Measurements from ENCODE around the gene ANK3.

The ANK3 gene

DNA sequence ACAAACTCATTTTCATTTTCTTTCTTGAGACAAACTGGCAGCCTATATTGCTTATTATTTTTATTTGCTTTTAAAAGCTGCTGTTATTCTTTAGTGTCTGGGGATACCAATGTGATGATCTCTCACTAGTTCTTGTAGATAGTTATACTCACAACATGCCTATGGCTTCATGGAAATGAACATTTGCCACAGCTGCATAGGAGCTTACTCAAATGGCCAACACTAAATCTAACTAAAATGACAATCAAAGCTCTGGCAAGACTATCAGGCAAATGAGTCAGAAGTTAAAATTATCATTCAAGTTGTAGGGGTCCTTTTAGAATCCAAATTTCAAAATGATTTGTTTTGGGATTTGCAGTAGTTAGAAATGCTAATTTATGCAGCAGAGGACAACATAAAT, 225.9 kb downstream of the ANK3 start:
- no peak overlapping the region for H3K9ac ChIP-seq (ENCODE audit: low read length)
- H3K27me3 ChIP-seq (replicated peaks; ENCODE audit: insufficient read depth, low read length): no peaks in the 10 kb centered on the region
- H3F3A ChIP-seq (ENCODE audit: insufficient read depth, low read length): no peaks in the 10 kb centered on the region
- no peaks in the 10 kb centered on the region for H4K20me1 ChIP-seq (ENCODE audit: insufficient read depth, low read length)
- DNase-seq: no peak
- no peaks in the 10 kb centered on the region for H3K9me3 ChIP-seq (replicated peaks; ENCODE audit: insufficient read depth, low read length)
- no peaks in the 10 kb centered on the region for H3K36me3 ChIP-seq (replicated peaks; ENCODE audit: insufficient read depth, low read length)
- no peak overlapping the region for H3K4me2 ChIP-seq (ENCODE audit: low read depth, low read length)
- no peaks in the 10 kb centered on the region for H3K79me2 ChIP-seq (ENCODE audit: low read length)
- H3K27ac ChIP-seq (ENCODE audit: low read length): no peak overlapping the region
- H2AFZ ChIP-seq (ENCODE audit: low read length): no peak overlapping the region
- H3K4me3 ChIP-seq (ENCODE audit: low read length): no peak overlapping the region
- TF ChIP-seq EZH2phosphoT487 (IDR thresholded peaks at IDR 0.05; ENCODE audit: low read length) (no peak), EZH2 (optimal IDR thresholded peaks at IDR 0.05; ENCODE audit: low read depth, low read length) (no peak)
- TF ChIP-seq, protein P1, sequence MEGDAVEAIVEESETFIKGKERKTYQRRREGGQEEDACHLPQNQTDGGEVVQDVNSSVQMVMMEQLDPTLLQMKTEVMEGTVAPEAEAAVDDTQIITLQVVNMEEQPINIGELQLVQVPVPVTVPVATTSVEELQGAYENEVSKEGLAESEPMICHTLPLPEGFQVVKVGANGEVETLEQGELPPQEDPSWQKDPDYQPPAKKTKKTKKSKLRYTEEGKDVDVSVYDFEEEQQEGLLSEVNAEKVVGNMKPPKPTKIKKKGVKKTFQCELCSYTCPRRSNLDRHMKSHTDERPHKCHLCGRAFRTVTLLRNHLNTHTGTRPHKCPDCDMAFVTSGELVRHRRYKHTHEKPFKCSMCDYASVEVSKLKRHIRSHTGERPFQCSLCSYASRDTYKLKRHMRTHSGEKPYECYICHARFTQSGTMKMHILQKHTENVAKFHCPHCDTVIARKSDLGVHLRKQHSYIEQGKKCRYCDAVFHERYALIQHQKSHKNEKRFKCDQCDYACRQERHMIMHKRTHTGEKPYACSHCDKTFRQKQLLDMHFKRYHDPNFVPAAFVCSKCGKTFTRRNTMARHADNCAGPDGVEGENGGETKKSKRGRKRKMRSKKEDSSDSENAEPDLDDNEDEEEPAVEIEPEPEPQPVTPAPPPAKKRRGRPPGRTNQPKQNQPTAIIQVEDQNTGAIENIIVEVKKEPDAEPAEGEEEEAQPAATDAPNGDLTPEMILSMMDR (IDR thresholded peaks at IDR 0.05; ENCODE audit: low read length): no peak
- H3K9me2 ChIP-seq (replicated peaks; ENCODE audit: insufficient read depth, low read length): no peaks in the 10 kb centered on the region
- H3K4me1 ChIP-seq (ENCODE audit: low read length): no peaks in the 10 kb centered on the region

DNA sequence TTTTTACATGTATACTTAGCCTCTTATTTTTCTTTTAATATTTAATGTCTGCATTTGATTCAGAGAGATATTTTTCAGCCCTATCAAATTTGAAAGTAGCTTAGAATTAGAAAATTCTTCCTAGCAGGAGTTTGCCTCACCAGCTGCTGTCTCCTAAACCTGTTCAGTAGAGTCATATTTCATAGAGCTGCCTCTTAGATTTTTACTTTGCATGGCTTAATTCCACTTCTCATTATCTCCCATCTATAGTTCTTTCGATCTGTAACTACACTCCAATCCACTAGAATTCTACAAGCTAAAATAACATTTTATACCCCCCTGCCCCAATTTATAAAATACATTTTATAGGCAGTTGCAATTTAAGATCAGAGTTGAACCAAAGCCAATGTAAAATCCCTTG, 227.0 kb downstream of the ANK3 start:
- H3K4me1 ChIP-seq (ENCODE audit: low read length): no peaks in the 10 kb centered on the region
- H3K4me3 ChIP-seq (ENCODE audit: low read length): no peak overlapping the region
- TF ChIP-seq EZH2 (optimal IDR thresholded peaks at IDR 0.05; ENCODE audit: low read depth, low read length): no peak
- no peak for TF ChIP-seq EZH2phosphoT487 (IDR thresholded peaks at IDR 0.05; ENCODE audit: low read length)
- TF ChIP-seq, protein P1 (IDR thresholded peaks at IDR 0.05; ENCODE audit: low read length): no peak
- H3K9me3 ChIP-seq (replicated peaks; ENCODE audit: insufficient read depth, low read length): no peaks in the 10 kb centered on the region
- no peaks in the 10 kb centered on the region for H3K9me2 ChIP-seq (replicated peaks; ENCODE audit: insufficient read depth, low read length)
- no peaks in the 10 kb centered on the region for H3K79me2 ChIP-seq (ENCODE audit: low read length)
- DNase-seq: no peak
- no peak overlapping the region for H3K4me2 ChIP-seq (ENCODE audit: low read depth, low read length)
- no peak overlapping the region for H3K27ac ChIP-seq (ENCODE audit: low read length)
- no peaks in the 10 kb centered on the region for H3K36me3 ChIP-seq (replicated peaks; ENCODE audit: insufficient read depth, low read length)
- H3K27me3 ChIP-seq (replicated peaks; ENCODE audit: insufficient read depth, low read length): no peaks in the 10 kb centered on the region
- no peaks in the 10 kb centered on the region for H4K20me1 ChIP-seq (ENCODE audit: insufficient read depth, low read length)
- H3K9ac ChIP-seq (ENCODE audit: low read length): no peak overlapping the region
- no peak overlapping the region for H2AFZ ChIP-seq (ENCODE audit: low read length)
- H3F3A ChIP-seq (ENCODE audit: insufficient read depth, low read length): no peaks in the 10 kb centered on the region

DNA sequence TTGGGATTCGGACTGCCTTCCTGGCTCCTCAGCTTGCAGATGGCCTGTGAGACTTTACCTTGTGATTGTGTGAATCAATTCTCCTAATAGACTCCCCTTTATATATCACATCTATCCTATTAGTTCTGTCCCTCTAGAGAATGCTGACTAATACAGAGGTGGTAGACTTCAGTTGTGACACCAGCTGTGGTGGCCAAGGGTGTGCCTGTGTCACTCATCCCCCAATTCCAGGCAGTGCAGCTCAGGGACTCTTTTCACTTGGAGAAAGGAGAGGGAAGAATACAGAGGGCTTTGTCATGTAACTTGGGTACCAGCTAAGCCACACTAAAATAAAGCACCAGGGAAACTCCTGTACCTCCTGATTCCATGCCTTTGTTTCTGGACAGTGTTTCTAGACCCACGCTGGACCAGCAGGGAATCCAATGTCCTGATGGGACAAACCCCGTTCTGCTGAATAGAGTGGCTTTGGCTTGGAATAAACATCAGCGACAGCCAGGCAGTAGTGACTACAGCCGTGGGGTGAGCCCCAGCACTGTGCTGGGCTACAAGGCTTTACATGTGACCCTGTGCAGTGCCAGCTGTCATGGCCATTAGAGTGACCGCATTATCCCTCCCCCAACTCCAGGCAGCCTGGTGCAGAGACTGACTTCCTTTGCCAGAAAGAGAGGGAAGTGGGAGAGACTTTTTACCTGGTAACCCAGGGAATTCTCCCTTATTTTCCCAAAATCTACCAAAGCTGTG, 233.6 kb downstream of the ANK3 start:
- no peaks in the 10 kb centered on the region for H3K4me1 ChIP-seq (ENCODE audit: low read length)
- no peak overlapping the region for H3K4me3 ChIP-seq (ENCODE audit: low read length)
- H3K9ac ChIP-seq (ENCODE audit: low read length): no peak overlapping the region
- H2AFZ ChIP-seq (ENCODE audit: low read length): no peak overlapping the region
- H3K36me3 ChIP-seq (replicated peaks; ENCODE audit: insufficient read depth, low read length): no peaks in the 10 kb centered on the region
- no peaks in the 10 kb centered on the region for H3K9me2 ChIP-seq (replicated peaks; ENCODE audit: insufficient read depth, low read length)
- H3F3A ChIP-seq (ENCODE audit: insufficient read depth, low read length): no peaks in the 10 kb centered on the region
- no peaks in the 10 kb centered on the region for H4K20me1 ChIP-seq (ENCODE audit: insufficient read depth, low read length)
- H3K27ac ChIP-seq (ENCODE audit: low read length): no peak overlapping the region
- DNase-seq: no peak
- H3K27me3 ChIP-seq (replicated peaks; ENCODE audit: insufficient read depth, low read length): no peaks in the 10 kb centered on the region
- H3K79me2 ChIP-seq (ENCODE audit: low read length): no peaks in the 10 kb centered on the region
- TF ChIP-seq EZH2 (optimal IDR thresholded peaks at IDR 0.05; ENCODE audit: low read depth, low read length) (no peak), EZH2phosphoT487 (IDR thresholded peaks at IDR 0.05; ENCODE audit: low read length) (no peak)
- TF ChIP-seq, protein P1 (IDR thresholded peaks at IDR 0.05; ENCODE audit: low read length): no peak
- H3K9me3 ChIP-seq (replicated peaks; ENCODE audit: insufficient read depth, low read length): no peaks in the 10 kb centered on the region
- no peak overlapping the region for H3K4me2 ChIP-seq (ENCODE audit: low read depth, low read length)

Data from MM.1S (cell line).